Stimulated activated CD4-positive, alpha-beta T cell treated with anti-CD3 and anti-CD28 coated beads, Interleukin-1b, Interleukin-23, amount 100 ng/mL, for 1 hour (primary cell): ENCODE results near the gene LMTK2.
"Not testable (repeated sequence)": the region's sequence is repeated elsewhere in the genome, so short reads cannot be mapped to it uniquely, and the experiment has no call there.

Experiments used
- DNase-seq, 2 donors: peaks; one replicate each; pipeline ENCODE4 v3.0.0-alpha.2; 2020; ENCODE audit warnings: low read depth in 2 of 2

The LMTK2 gene

GRCh38 chr7:98105942-98106544 lies 619 bp upstream of the LMTK2 start:
- DNase-seq = no peak

DNA sequence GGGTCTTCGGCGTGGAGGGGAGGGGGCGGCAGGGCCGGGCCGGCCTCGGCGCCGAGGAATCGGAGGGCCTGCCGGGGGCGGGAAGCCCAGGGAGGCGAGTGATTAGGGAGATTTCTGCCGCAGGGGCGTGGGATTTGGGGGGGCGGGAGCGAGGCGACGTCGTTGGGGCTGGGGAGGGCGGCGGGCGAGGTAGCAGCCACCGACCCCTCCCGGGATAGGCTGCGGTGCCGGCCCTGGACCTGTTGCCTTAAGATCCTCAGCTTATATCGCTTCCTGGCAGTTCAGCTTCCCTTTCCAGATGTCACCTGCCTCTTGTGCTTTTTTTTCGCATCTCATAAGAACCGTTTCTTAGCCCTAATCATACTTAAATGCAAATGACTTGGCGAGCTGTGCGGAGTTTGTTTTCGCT lies 655 bp downstream of the LMTK2 start:
- no peak for DNase-seq

DNA sequence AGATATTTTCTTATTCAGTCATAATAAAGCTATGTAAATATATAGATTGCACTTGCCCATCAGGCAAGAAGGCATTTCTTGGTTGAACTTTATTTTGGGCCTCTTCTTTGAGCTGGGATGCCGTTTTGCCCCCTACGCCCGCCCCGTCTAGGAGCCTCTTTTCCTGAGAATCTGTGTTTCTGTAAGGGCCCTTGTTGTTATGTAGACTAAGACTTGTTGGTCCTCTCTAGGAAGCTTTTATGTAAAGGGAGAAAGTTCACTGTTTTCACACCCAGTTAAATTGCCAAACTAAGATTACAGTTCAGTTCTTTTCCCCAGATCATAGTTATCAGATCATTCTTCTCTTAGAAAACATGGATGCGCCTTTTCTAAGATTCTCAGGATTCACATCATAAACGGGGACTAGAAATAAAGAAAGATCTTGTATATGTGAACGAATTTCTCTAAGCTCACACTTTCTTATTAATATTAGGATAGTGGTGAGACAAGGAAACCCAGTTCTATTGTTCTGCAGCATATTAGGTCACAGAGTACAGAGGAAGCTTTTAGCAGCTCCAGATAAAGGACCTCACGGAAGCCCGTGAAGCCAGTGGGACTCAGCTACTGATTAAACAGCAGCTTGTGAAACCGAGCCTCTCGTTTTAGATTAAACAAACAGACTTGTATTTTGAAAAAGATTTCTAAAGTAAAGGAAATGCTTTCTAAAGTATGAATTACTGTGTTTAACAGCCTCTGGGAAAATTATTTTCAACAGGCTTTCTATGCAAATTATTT lies 3.8 kb downstream of the LMTK2 start:
- DNase-seq = no peak

GRCh38 chr7:98112077-98112476 lies 5.4 kb downstream of the LMTK2 start:
- no peak for DNase-seq

- no peak for DNase-seq
Measured at GRCh38 chr7:98115746-98116525, 9.3 kb downstream of the LMTK2 start.

DNA sequence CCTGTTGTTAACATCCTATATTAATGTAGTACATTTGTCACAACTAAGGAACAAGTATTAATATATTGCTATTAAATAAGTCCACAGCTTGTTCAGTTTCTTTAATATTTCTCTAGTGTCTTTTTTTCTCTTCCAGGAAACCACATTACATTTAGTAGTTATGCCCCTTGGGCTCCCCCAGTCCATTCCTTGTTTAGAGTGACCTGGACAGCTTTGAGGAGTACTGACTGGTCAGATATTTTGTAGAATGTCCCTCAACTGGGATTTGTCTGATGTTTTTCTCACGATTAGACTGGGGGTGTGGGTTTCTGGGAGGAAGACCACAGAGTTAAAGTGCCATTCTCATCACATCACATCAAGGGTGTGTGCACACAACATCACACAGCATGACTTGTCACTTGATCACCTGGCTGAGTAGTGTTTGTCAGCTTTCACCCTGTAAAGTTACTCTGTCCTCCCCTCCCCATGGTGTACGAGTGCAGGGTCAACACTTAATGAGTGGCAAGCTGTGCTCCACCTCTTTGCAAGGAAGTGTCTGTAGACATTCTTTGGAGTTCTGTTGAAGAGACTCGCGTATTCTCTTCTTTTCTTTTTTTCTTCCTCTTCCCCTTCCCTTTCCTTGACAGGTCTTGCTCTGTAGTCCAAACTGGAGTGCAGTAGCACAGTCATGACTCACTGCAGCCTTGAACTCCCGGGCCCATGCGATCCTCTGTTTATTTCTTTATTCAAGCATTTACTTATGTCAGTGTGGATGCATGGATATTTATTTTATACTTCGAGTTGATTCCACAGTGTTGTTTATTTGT lies 10.2 kb downstream of the LMTK2 start:
- no peak for DNase-seq

- no peak for DNase-seq
Measured at GRCh38 chr7:98119256-98119918, 12.7 kb downstream of the LMTK2 start.

DNA sequence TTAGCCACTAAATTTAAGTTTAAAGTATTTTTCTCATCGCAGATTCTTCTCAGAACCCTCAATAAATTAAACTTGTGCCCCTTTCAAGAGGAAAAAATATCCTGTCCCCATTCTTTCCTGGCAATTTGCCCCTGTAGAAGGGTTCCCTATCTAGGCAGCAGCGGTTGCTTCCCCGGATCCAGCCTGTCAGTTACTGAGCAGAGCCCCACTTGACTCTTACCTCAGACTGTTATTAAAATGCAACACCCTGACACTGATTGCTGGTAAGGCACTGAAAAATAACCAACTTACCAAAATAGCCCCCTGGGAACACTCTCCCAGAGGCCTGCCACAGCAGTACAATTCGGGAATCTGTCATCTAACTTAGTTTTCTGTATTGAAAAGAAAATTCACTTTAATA lies 13.9 kb downstream of the LMTK2 start:
- DNase-seq = no peak

DNA sequence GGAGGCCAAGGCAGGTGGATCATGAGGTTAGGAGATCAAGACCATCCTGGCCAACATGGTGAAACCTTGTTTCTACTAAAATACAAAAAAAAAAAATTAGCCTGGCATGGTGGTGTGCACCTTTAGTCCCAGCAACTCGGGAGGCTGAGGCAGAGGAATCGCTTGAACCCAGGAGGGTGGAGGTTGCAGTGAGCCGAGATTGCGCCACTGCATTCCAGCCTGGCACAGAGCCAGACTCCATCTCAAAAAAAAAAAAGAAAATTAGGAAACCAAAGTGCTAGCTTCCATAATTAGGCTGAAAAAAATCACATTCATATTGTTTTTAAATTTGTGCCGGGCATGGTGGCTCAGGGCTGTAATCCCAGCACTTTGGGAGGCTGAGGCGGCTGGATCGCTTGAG lies 14.7 kb downstream of the LMTK2 start:
- not testable (repeated sequence) for DNase-seq

GRCh38 chr7:98123365-98123696 lies 16.7 kb downstream of the LMTK2 start:
- no peak for DNase-seq

DNA sequence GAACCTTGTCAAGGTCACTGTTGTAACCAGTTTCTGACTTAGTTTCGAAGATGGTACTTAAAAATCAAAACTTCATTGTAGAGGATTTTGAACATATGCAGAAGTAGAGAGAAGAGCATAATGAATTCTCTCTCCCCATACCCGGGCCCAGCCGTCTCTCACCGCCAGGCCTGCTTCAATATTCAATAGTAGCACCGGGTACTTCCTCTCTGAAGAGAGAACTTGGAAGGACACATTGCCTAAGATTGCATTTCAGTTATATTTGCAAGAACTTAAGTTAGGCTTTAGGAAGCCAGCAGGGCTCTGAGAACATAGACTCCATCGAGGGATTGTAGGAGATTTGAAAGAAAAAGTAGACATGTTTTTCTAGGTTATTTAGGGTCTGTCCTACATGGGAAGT lies 19.1 kb downstream of the LMTK2 start:
- DNase-seq = no peak

GRCh38 chr7:98126311-98127142 lies 19.9 kb downstream of the LMTK2 start:
- DNase-seq = no peak

- no peak for DNase-seq
Measured at GRCh38 chr7:98128346-98128745, 21.7 kb downstream of the LMTK2 start.

DNA sequence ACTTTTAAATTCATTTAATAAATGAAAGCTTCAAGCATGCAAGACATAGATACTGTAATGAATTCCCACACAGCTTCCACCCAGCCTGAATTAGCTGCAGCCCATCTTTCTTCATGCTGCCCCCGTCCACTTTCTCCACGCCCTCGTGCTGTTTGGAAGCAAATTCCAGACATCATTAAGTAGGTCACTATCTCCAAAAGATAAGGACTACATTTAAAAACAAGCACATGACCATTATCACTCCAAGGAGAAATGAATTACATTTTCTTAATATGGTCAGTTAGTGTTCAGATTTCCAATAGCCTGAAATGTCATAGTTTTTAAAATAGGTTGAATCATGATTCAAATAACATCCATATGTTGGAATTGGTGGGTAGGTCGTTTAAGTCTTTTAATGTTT lies 24.3 kb downstream of the LMTK2 start:
- no peak for DNase-seq

DNA sequence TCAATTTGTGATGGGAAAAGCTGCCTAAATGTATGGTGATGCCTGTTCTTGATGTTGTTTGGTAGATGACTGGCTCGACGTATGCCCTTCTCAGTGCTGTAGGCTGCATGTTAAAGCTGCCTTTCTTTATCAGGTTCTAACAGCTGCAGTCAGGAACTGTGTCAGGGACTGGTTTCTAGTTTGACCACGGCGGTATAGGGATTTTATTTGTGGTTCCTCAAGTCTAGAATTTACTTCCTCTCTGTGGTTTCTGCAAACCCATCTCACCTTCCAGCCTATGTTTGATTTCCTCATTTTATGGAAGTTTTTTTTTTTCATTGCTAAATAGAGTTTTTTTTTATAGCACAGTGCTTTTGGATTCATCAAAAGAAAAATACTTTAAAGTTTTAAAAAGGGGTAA lies 26.5 kb downstream of the LMTK2 start:
- no peak for DNase-seq

DNA sequence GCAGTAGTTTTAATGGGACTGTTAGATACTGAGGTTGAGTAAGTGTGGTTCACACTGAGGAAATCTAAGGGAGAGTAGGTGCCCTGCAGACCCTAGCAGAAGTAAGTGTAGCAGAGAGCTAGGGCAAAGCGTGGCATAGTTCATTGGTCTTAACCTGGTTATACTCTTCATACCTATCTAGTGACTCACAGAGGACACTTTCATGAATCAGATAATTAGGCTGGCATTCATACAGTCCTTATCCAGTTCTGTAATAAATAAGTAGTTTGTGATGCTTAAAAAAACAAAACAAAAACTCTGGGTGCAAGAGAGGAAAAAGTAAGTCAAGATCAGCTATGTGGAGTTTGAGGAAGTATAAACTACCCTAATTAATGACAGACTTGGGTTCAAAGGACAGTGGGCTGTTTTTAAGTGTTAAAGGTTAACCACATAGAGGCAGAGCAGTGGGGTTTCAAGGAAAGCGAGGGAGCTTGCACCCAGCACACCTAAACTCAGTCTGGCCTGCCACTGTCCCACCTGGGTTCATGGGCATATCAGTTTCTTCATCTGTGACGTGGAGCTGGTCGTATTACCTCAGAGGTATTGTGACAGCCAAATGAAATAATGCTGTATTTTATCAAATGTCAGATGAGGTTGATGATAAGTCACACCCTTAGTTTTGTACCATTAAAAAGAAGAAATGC lies 27.1 kb downstream of the LMTK2 start:
- no peak for DNase-seq

GRCh38 chr7:98134420-98135228 lies 28.0 kb downstream of the LMTK2 start:
- no peak for DNase-seq

- DNase-seq = no peak
Measured at GRCh38 chr7:98135984-98136383, 29.3 kb downstream of the LMTK2 start.

DNA sequence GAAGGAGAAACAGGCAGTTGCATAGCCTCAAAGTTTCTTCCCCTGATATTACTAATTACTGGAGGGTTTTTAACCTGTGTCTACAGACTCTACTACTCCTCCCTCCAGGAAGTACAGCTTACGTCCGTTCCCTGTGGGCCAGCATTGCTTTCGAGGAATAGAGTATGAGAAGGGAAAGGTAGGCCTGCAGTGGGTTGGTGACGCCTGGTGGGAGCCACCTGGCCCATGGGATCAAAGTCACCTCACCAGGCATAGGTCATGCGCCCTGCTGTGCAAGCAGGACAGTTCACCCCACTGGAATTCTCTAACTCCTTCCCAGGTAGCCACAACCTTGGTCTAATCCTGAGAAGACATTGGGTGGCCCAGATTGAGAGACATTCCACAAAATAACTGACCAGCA lies 29.8 kb downstream of the LMTK2 start:
- DNase-seq = no peak
